ENCODE data around the gene FGF14.

DNA sequence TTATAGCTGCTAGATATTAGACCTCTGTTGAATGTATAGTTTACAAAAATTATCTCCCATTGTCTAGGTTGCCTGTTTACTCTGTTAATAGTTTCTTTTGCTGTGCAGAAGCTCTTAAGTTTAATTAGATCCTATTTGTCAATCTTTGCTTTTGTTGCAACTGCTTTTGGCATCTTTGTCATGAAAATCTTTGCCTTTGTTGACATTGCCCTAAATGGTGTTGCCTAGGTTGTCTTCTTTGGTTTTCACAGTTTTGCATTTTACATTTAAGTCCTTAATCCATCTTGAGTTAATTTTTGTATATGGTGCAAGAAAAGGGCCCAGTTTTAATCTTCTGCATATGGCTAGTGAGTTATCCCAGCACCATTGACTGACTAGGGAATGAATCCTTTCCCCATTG, 618.3 kb downstream of the FGF14 start:
- TF ChIP-seq CTCF (IDR thresholded peaks at IDR 0.05) (no peak), ELF1 (IDR thresholded peaks at IDR 0.05) (no peak)
- TF ChIP-seq, protein P1, sequence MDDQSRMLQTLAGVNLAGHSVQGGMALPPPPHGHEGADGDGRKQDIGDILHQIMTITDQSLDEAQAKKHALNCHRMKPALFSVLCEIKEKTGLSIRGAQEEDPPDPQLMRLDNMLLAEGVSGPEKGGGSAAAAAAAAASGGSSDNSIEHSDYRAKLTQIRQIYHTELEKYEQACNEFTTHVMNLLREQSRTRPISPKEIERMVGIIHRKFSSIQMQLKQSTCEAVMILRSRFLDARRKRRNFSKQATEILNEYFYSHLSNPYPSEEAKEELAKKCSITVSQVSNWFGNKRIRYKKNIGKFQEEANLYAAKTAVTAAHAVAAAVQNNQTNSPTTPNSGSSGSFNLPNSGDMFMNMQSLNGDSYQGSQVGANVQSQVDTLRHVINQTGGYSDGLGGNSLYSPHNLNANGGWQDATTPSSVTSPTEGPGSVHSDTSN (IDR thresholded peaks at IDR 0.05): no peak

Data from SK-N-SH (cell line).